Measurements from ENCODE around the gene DEPDC1B.
"Not testable (repeated sequence)": the region's sequence is repeated elsewhere in the genome, so short reads cannot be mapped to it uniquely, and the experiment has no call there.

The DEPDC1B gene

GRCh38 chr5:60738933-60739332 is 39.0 kb upstream of the DEPDC1B start:
- TF ChIP-seq TCF4 (CRISPR knock-in tag; IDR thresholded peaks at IDR 0.05; ENCODE audit: borderline replicate concordance) (no peak), OSR1 (CRISPR knock-in tag; IDR thresholded peaks at IDR 0.05) (no peak), TOX (CRISPR knock-in tag; IDR thresholded peaks at IDR 0.05; ENCODE audit: borderline replicate concordance) (no peak), PATZ1 (CRISPR knock-in tag; IDR thresholded peaks at IDR 0.05; ENCODE audit: borderline replicate concordance) (no peak)
- TF ChIP-seq, protein P1, sequence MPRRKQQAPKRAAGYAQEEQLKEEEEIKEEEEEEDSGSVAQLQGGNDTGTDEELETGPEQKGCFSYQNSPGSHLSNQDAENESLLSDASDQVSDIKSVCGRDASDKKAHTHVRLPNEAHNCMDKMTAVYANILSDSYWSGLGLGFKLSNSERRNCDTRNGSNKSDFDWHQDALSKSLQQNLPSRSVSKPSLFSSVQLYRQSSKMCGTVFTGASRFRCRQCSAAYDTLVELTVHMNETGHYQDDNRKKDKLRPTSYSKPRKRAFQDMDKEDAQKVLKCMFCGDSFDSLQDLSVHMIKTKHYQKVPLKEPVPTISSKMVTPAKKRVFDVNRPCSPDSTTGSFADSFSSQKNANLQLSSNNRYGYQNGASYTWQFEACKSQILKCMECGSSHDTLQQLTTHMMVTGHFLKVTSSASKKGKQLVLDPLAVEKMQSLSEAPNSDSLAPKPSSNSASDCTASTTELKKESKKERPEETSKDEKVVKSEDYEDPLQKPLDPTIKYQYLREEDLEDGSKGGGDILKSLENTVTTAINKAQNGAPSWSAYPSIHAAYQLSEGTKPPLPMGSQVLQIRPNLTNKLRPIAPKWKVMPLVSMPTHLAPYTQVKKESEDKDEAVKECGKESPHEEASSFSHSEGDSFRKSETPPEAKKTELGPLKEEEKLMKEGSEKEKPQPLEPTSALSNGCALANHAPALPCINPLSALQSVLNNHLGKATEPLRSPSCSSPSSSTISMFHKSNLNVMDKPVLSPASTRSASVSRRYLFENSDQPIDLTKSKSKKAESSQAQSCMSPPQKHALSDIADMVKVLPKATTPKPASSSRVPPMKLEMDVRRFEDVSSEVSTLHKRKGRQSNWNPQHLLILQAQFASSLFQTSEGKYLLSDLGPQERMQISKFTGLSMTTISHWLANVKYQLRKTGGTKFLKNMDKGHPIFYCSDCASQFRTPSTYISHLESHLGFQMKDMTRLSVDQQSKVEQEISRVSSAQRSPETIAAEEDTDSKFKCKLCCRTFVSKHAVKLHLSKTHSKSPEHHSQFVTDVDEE (CRISPR knock-in tag; IDR thresholded peaks at IDR 0.05), result no peak
- no peak for ATAC-seq

GRCh38 chr5:60738461-60738860 is 38.5 kb upstream of the DEPDC1B start:
- TF ChIP-seq PATZ1 (CRISPR knock-in tag; IDR thresholded peaks at IDR 0.05; ENCODE audit: borderline replicate concordance) (no peak), RARB (CRISPR knock-in tag; IDR thresholded peaks at IDR 0.05) (no peak), TOX (CRISPR knock-in tag; IDR thresholded peaks at IDR 0.05; ENCODE audit: borderline replicate concordance) (no peak), ESRRG (CRISPR knock-in tag; IDR thresholded peaks at IDR 0.05) (no peak), OSR1 (CRISPR knock-in tag; IDR thresholded peaks at IDR 0.05) (no peak), ZFP3 (CRISPR knock-in tag; IDR thresholded peaks at IDR 0.05) (no peak)
- TF ChIP-seq, protein P1 (CRISPR knock-in tag; IDR thresholded peaks at IDR 0.05), result no peak
- no peak for ATAC-seq

DNA sequence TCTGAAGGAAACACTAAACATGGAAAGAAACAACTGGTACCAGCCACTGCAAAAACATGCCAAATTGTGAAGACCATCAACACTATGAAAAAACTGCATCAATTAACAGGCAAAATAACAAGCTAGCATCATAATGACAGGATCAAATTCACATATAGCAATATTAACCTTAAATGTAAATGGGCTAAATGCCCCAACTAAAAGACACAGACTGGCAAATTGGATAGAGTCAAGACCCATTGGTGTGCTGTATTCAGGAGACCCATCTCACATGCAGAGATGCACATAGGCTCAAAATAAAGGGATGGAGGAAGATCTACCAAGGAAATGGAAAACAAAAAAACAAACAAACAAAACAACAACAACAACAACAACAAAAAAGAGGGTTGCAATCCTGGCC is 30.9 kb upstream of the DEPDC1B start:
- not testable (repeated sequence) for ATAC-seq

- no peak for ATAC-seq
- TF ChIP-seq PPARA (CRISPR knock-in tag; IDR thresholded peaks at IDR 0.05; ENCODE audit: borderline replicate concordance) (no peak), POU6F1 (CRISPR knock-in tag; IDR thresholded peaks at IDR 0.05; ENCODE audit: borderline replicate concordance, low read depth) (no peak), RARB (CRISPR knock-in tag; IDR thresholded peaks at IDR 0.05) (no peak), ZFP30 (CRISPR knock-in tag; IDR thresholded peaks at IDR 0.05) (no peak), PATZ1 (CRISPR knock-in tag; IDR thresholded peaks at IDR 0.05; ENCODE audit: borderline replicate concordance) (no peak), ARNTL (CRISPR knock-in tag; IDR thresholded peaks at IDR 0.05; ENCODE audit: borderline replicate concordance, low read depth) (no peak), ISL1 (CRISPR knock-in tag; IDR thresholded peaks at IDR 0.05) (no peak), ZNF8 (CRISPR knock-in tag; IDR thresholded peaks at IDR 0.05) (no peak), SNAI2 (CRISPR knock-in tag; IDR thresholded peaks at IDR 0.05) (no peak), CSDC2 (CRISPR knock-in tag; IDR thresholded peaks at IDR 0.05) (no peak), GLIS3 (CRISPR knock-in tag; IDR thresholded peaks at IDR 0.05) (no peak), CSRNP3 (CRISPR knock-in tag; IDR thresholded peaks at IDR 0.05) (no peak), ZNF565 (CRISPR knock-in tag; conservative IDR thresholded peaks at IDR 0.05; ENCODE audit: low read depth) (no peak), ZFP3 (CRISPR knock-in tag; IDR thresholded peaks at IDR 0.05) (no peak), TCF4 (CRISPR knock-in tag; IDR thresholded peaks at IDR 0.05; ENCODE audit: borderline replicate concordance) (no peak), ESRRG (CRISPR knock-in tag; IDR thresholded peaks at IDR 0.05) (no peak), ZNF70 (CRISPR knock-in tag; IDR thresholded peaks at IDR 0.05) (no peak)
Measured at GRCh38 chr5:60727033-60727679, 27.2 kb upstream of the DEPDC1B start.

Measured in SK-N-SH treated with all-trans-retinoic acid at 6 μM for 48 hours (cell line).